BJ (cell line): ENCODE measurements around the gene FAM217B. TPM values are rescaled to one million over a fixed set of nuclear protein-coding genes. Genes with fewer than 3 reads are reported as not detected.

Experiments used
- CTCF ChIA-PET: fragments of 350-600 bp; formaldehyde crosslinking; extraction: SDS; loops from one replicate; lab custom pipeline; 2021; ENCODE audit warnings: antibody characterized with exemption, inconsistent platforms; lab: Yijun Ruan, JAX
- POLR2A ChIA-PET: fragments of 300-600 bp; sonication (Branson Sonifier 250); formaldehyde crosslinking; extraction: SDS; loops from one replicate; lab custom pipeline; 2021; ENCODE audit warnings: antibody characterized with exemption; lab: Charles Lee
- DNase-seq: peaks from one replicate; pipeline ENCODE4 v3.0.0-alpha.2; 2011; ENCODE audit warnings: low read depth
- H3K27me3 ChIP-seq: 2 replicates; pipeline ENCODE4 v1.6.0; 2011; ENCODE audit warnings: low read length; ENCODE audit not compliant: control insufficient read depth, insufficient read depth
- H3K36me3 ChIP-seq: 2 replicates; pipeline ENCODE4 v1.5.1; 2011; ENCODE audit warnings: low read length; ENCODE audit not compliant: control insufficient read depth, insufficient read depth
- H3K4me3 ChIP-seq: 2 replicates; pipeline ENCODE4 v1.5.1; 2011; ENCODE audit warnings: low read depth, mild to moderate bottlenecking, control low read depth, low read length
- polyA plus RNA-seq: library from polyadenylated mRNA; depleted of rRNA; stranded (reverse); fragments of >200 nt; gene quantifications from 2 replicates; pipeline ENCODE4 v1.2.3, GENCODE V29; 2011
- TF ChIP-seq, protein P1 (sequence below): IDR thresholded peaks from 2 replicates; pipeline ENCODE4 v1.5.1; 2011; ENCODE audit warnings: low read depth, mild to moderate bottlenecking, control low read depth, inconsistent platforms, low read length, moderate library complexity; ENCODE audit not compliant: insufficient read depth

The FAM217B gene
- polyA plus RNA-seq, 1 experiment: 5.5 TPM

DNA sequence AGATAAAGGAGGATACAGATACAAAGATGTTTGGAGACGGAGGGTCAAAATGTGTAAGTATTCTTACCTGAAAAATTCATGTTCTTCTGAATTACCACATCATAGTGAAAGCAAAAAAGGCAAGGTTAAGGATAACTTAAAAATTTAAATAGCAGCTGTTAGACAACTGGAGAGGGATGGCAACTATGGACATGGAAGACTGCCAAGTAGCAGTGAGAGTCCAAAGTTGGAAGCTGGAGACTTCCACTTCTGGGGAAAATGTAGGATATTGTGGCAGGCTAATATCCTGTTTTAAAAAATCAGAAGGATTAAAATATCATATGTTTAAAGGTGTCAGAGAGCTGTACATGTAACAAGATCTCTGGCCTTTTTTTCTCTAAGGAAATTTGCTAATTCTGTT, 36.6 kb upstream of the FAM217B start:
- ChIA-PET POLR2A (no interaction called here), CTCF (interaction anchor here (0.6 kb wide), 1 partner anchor 8 kb away, joined by 4 read pairs; no protein-coding TSS in a partner anchor)
- DNase-seq: no peak
- no peaks in the 10 kb centered on the region for H3K36me3 ChIP-seq
- no peak overlapping the region for H3K4me3 ChIP-seq
- TF ChIP-seq, protein P1, sequence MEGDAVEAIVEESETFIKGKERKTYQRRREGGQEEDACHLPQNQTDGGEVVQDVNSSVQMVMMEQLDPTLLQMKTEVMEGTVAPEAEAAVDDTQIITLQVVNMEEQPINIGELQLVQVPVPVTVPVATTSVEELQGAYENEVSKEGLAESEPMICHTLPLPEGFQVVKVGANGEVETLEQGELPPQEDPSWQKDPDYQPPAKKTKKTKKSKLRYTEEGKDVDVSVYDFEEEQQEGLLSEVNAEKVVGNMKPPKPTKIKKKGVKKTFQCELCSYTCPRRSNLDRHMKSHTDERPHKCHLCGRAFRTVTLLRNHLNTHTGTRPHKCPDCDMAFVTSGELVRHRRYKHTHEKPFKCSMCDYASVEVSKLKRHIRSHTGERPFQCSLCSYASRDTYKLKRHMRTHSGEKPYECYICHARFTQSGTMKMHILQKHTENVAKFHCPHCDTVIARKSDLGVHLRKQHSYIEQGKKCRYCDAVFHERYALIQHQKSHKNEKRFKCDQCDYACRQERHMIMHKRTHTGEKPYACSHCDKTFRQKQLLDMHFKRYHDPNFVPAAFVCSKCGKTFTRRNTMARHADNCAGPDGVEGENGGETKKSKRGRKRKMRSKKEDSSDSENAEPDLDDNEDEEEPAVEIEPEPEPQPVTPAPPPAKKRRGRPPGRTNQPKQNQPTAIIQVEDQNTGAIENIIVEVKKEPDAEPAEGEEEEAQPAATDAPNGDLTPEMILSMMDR: no peak
- H3K27me3 ChIP-seq: no peaks in the 10 kb centered on the region

DNA sequence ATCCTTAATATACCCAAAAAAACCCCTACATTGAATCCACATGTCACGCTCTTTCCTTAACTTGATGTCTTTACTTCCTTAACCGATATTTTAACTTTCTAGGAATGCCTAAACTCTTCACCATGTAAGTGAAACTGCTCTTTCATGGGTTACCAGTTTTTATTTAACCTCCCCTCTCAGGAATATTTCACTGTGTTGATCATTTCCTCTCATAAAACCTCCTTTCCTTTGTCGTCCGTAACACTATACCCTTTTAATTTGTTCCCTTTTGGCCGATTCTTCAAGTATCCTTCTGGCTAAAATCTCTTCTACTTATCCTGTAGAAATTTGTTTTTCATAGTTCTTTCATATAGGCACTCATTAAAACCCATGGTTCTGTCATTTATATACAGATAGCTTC, 31.3 kb upstream of the FAM217B start:
- H3K27me3 ChIP-seq: no peaks in the 10 kb centered on the region
- CTCF ChIA-PET: no interaction called here

DNA sequence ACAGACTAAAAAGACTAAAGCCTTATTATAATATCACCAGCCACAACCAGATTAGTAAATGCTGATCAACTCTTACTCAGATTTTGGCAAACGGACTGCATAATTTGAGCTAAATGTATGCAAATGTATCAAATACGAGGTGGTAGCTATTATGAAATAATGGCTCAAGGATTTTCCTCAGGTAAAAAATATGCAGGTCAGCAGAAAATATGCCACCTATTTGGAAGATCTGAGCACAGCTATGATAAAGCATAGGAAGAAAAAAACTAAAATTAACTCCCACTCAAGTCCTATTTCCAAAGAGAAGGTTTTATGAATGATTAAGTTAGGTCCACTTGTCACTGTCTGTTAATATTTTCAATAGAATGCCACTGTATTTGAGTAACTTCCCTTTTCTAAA, 29.1 kb upstream of the FAM217B start:
- ChIA-PET CTCF (interaction anchor here (1.3 kb wide), 1 partner anchor 23 kb away, joined by 3 read pairs; the partner anchor contains the start of gene SYCP2), POLR2A (no interaction called here)
- DNase-seq: no peak
- Histone ChIP-seq H3K4me3 (no peak overlapping the region), H3K36me3 (no peaks in the 10 kb centered on the region), H3K27me3 (no peaks in the 10 kb centered on the region)
- TF ChIP-seq, protein P1: no peak

More for the DNA sequence above, 31.3 kb upstream of the FAM217B start:
- TF ChIP-seq, protein P1: no peak
- H3K4me3 ChIP-seq: no peak overlapping the region
- H3K36me3 ChIP-seq: no peaks in the 10 kb centered on the region
- no peak for DNase-seq
- POLR2A ChIA-PET: no interaction called here

DNA sequence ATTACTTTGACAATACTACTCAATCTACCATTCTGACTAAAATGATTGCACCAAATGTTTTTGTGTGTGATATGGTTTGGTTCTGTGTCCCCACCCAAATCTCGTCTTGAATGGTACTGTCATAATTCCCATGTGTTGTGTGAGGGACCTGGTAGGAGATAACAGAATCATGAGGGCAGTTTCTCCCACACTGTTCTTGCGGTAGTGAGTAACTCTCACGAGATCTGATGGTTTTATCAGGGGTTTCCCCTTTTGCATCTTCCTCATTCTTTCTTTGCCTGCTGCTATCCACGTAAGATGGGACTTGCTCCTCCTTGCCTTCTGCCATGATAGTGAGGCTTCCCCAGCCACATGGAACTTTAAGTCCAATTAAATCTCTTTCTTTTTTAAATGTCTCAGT, 27.6 kb upstream of the FAM217B start:
- ChIA-PET CTCF (interaction anchor here (1.3 kb wide), 1 partner anchor 21 kb away, joined by 3 read pairs; the partner anchor contains the start of gene SYCP2), POLR2A (no interaction called here)
- Histone ChIP-seq H3K4me3 (no peak overlapping the region), H3K27me3 (no peaks in the 10 kb centered on the region), H3K36me3 (no peaks in the 10 kb centered on the region)
- DNase-seq: no peak
- TF ChIP-seq, protein P1: no peak

DNA sequence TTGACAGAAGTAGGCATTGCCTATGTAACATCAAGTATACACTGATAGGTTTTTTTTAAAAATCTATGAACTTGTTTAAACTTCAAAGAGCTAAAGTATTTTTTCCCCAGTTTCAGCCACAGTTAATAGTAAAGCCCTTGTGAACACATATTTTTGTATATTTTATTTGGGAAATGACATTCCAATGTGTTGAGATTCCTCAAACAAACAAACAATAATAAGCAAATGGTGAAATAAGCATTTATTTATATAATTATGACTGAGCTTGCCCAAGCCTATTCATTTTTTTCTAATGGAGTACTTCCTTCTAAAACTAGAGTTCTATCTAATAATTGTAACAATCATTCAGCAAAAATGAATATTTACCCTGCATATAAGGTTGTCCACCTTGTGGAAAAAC, 19.2 kb upstream of the FAM217B start:
- H3K36me3 ChIP-seq: no peaks in the 10 kb centered on the region
- CTCF ChIA-PET: interaction anchor here (1.3 kb wide), 1 partner anchor 13 kb away, joined by 4 read pairs; the partner anchor contains the start of gene SYCP2
- DNase-seq: no peak
- TF ChIP-seq, protein P1: no peak
- H3K27me3 ChIP-seq: no peaks in the 10 kb centered on the region
- POLR2A ChIA-PET: no interaction called here
- H3K4me3 ChIP-seq: no peak overlapping the region
